Bone marrow (tissue), 2 donors: ENCODE measurements around the gene CHST15.

Experiments
- DNase-seq, 2 donors: peaks; one replicate each; lab custom pipeline; 2025; lab: John Stamatoyannopoulos, UW

CHST15 gene

DNA sequence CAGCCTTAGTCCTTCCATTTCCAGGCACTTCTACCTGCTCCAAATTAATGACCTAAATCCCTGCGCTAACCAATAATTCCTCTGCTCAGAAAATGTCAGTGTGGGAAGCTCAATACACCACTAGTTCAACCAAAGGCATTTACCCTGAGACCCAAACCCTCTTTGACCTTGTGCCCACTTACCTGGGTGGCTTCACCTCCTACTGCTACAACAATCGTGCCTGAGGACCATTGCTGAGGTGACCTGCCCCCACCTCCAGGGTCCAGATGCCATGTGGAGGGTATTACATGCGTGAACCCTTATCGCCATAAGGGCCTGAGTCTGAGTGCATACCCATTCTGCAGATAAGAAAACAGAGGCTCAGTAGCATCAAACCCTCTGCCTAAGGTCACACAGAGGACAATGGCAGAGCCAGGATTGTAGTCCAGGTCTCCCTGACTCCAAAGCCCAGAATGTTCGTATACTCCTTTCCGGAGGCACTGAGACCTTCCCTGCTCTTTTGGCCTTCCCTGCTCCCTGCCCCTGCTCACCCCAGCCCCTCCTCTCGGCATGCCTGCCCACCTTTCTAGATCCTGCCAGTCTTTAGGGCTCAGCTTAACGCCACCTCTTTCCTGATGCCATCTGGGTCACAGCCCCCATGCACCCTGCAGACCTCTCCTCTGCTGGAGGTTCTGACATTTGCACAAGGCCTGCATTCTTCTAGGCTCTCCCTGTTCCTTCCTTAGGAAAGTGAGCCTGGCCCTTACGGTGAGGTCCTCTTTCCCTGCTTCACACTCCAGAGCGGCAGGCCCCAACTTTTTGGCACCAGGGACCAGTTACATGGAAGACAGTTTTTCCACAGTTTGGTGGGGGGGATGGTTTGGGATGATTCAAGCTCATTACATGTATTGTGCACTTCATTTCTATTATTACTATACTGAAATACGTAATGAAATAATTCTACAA is 94.9 kb downstream of the CHST15 start:
- DNase-seq, result no peak

- peak in 1 of 2 donors; percentile 75 for DNase-seq
Observed at GRCh38 chr10:123997486-123998196, 95.8 kb downstream of the CHST15 start.

DNA sequence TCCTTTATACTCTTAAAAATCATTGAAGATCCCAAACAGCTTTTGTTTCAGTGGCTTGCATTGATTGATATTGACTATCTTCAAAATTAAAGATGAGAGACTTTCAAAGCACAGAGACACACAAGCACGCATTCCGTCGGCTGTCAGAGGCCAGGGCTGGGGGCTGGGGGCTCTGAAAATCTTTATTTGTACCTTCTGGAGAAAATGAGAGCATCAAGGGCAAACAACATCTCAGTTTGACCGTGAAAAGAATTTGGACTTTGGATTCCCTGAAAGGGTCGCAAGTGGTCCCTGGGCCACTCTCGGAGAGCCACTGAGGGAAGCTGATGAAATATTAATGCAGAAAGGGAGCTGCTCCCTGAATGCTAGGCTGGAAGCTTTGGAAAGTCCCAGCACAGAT is 96.4 kb downstream of the CHST15 start:
- no peak for DNase-seq

DNA sequence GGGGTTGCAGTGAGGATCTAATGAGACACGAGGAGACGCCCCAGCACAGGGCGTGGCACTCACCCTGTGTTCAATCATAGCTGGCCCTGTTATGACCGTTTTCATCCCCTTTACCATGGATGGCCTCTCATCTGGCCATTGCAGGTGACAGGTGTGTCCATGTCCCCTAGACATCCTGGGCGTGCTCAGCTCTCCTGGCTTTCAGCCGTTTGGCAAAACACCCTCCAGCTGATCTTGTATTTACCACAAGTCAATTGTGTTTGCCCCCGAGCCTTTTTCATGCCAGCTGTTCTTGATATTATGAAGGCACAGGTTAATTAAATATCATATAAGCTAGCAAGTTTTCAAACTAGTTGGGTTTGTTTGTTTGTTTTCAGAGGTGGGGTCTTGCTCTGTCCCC is 97.1 kb downstream of the CHST15 start:
- DNase-seq, result no peak

DNA sequence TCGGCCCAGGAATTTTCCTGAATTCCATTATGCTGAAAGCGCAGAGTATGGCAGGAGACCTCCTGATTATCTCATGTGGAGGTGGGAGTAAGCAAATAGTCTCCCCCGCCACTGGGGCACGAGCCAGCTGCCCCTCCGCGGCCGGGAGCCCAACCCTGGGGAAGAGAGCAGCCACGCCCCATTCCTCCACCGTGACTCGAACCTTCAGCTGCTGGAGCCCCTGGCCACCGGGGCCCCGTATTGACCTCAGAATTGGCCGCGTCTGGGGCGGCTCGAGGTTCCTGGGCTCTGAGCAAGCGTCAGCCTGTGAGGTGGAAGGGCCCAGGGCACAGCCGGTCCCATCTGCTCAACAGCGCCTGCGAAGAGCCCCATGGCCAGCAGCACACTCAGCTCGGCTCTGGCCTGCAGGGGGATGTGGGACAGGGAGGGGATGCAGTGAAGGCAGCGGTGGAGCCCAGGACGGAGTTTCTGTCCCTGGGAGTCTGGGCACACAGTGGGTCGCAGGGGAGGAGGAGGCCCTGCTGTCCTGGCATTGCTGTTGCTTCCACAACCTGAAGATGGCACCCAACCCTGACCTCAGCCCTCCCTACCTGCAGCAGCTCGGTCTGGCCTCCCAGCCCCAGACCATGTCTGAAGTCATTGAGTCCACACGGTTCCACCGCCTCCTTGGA is 97.8 kb downstream of the CHST15 start:
- no peak for DNase-seq

DNA sequence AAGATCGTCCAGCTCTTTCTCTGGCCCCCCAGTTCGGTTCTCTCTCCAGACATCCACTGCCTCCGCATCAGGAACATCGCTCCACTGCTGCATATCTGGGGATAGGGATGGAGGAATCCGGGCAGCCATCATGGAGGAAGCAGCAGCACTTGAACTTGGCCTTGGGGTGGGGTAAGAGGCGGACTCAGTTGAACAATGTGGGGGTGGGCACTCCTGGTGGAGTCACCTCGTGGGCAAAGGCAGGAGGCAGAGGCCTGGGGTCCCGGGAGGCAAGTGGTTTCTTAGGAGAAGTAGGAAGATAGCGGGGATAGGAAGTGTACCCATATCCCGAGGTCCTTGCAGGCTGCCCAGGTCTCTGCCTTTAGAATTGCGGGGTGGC is 98.3 kb downstream of the CHST15 start:
- no peak for DNase-seq

- peak; percentile 30 to 75 for DNase-seq
Observed at GRCh38 chr10:123994417-123995081, 98.8 kb downstream of the CHST15 start.

- no peak for DNase-seq
Observed at GRCh38 chr10:123993534-123994416, 99.6 kb downstream of the CHST15 start.

- DNase-seq, result no peak
Observed at GRCh38 chr10:123991611-123992570, 101.5 kb downstream of the CHST15 start.

DNA sequence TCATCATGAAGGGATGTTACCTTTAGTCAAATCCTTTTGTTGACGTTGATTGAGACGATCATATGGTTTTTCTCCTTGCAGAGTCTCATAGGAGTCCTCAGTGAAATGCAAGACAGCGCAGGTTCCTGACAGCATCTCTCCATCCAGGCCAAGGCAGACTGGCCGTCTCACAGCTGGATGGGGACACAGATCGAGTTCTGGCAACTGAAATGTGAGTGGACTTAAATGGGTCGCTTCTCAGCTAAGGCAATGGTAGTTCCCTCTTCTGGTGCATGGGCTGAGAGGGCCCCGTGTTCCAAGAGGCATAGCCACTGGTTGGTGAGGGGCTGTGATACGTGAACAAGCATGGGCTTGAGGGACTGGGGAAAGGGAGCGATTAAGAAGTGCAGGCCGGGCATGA is 102.5 kb downstream of the CHST15 start:
- no peak for DNase-seq

- DNase-seq, result no peak
Observed at GRCh38 chr10:123988694-123989093, 104.7 kb downstream of the CHST15 start.

DNA sequence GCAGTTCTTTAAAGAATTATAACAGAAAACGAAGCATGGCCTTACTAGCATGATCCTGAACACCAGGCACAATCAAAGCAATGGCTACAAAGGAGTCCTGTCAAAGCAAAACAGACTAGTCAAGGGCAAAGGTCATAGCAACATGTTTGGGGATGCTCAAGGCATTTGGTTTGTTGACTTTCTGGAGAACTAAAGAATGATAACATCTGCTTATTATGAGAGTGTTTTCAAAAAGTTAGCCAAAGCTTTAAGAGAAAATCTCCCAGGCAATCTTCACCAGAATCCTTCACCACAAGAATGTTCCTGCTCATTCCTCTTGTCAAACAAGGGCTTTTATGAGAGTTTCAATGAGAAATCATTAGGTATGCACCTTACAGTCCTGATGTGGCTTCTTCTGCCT is 106.7 kb downstream of the CHST15 start:
- DNase-seq, result no peak

GRCh38 chr10:123974406-123974805 is 119.0 kb downstream of the CHST15 start:
- no peak for DNase-seq

GRCh38 chr10:123972481-123973401 is 120.7 kb downstream of the CHST15 start:
- DNase-seq, result no peak

DNA sequence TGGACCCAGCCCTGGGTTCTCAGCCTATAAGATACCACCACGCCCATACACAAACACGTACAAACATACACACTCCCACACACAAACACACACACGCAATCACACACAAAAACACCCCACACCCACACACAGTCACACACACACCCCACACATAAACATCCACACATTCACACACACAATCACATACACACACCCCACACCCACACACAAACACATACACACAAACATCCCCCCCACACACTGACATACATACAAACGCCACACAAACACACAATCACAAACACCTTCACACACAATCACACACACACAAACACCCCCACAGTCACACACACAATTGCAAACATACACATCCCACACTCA is 122.5 kb downstream of the CHST15 start:
- no peak for DNase-seq

DNA sequence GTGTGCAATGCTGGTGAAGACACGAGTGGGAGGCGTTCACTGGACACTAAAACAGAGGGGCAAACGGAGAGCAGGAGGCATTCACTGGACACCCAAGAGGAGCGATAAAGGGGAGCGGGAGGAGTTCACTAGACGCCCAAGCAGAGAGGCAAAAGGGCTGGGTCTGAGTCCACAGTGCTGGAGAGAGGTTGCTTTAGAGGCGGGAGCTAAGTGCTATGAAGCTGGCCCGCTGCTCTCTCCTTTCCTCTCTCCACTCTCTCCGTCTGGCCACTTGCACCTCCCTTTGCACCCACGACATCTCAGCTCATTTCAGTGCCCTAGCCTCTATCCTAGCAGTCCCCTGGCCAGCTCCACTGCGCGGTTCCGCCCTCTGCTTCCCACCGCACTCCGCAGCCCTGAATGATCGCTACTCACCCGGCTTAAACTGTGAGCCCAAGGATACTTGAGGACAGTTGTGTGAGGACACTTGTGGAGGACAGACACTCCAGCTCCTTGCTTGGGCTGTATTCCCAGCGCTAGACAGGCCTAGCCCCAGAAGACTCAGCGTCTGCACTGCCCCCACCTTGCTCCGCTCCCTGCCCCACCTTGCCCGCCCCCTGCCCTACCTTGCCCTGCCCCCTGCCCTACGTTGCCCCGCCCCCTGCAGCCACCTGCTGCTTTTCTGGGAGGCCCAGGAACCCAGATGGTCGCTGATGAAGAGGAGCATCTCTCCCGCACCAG is 123.0 kb downstream of the CHST15 start:
- no peak for DNase-seq

DNA sequence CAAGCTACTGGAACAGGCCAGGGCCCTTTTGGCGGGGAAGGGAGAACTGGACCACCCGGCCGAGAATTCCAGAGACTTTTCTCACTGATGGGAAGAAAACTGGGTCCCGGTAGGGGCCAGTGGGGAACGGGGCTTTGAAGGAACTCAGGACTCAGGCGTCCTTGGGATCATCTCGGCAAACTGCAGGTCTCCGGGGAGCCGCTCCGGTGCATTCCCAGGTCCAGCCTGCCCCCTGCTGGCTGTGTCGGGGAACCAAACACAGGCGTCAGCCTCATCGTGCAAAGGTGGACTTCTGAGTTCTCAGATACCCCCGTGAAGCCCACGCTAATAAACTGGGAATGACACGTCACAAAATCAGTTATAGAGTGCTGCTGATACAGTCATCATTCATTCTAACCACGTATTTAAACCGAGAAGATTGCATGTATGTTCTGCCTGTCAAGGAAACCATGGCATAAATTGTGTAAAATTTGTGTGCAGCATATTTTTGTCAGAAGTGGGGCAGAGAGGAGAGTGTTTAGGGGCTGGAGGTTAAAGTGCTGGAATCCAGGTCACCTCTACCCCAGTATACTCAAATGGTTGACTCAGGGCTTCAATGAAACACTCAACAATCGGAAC is 125.7 kb downstream of the CHST15 start:
- peak; percentile 2 to 9 for DNase-seq

DNA sequence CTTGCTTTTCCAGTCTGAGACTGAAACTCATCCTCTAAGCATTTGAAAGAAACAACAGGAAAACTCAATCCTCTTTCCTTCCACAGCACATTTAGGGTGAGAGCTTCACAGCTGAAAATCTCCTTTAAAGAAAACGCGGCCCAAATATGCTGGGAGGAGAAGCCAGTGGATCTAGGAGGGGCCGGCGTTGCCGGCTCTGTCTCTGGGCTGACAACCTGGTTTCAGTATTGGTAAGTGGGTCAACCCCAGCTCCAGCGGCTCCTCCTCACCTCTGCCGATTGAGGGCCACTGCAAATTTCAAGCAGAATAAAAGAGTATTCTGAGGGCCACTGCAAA is 126.5 kb downstream of the CHST15 start:
- no peak for DNase-seq
